ENCODE measurements around the gene TBC1D22A.

TBC1D22A gene

DNA sequence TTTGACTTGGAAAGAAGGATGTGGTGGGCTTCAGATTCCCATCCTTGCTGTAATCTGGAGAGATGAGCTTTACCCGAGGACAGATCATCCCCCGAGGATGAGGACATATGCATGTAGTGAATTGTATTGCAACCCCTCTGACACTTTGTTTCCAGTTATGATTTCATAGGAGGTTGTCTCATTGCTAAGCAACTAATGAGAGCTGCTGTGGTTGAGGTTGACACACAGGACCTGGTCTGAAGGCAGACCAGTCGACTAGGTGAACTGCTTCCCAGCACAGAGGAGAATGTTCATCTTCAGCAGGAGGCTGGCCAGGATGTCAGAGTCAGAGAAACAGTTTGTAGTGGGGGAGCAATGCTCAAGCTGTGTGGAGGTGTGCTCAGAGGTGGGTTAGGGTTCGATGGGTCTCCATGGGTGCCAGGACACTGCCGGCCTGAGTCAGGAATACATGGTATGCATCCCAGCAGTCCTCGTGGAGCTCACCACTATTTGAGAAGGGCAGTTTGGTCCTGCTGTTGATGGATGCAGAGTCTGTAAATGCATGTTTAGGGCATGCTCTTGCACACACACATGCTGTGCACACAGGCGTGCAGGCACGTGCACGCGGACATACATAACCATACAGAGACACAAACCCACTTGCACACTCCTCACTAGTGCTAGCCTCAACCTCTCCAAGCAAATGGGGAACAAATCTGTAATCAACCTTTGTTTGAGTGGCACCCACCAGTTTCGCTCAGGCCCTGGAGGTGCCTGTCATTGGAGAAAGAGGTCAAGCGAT lies 153.7 kb downstream of the TBC1D22A start:
- no peaks in the 10 kb centered on the region for H3K79me2 ChIP-seq (ENCODE audit: insufficient read depth, low read length)
- H3K4me2 ChIP-seq (ENCODE audit: low read length) = no peak overlapping the region
- no peak for TF ChIP-seq EZH2 (IDR thresholded peaks at IDR 0.05; ENCODE audit: borderline replicate concordance, low read length)
- TF ChIP-seq, protein P1, sequence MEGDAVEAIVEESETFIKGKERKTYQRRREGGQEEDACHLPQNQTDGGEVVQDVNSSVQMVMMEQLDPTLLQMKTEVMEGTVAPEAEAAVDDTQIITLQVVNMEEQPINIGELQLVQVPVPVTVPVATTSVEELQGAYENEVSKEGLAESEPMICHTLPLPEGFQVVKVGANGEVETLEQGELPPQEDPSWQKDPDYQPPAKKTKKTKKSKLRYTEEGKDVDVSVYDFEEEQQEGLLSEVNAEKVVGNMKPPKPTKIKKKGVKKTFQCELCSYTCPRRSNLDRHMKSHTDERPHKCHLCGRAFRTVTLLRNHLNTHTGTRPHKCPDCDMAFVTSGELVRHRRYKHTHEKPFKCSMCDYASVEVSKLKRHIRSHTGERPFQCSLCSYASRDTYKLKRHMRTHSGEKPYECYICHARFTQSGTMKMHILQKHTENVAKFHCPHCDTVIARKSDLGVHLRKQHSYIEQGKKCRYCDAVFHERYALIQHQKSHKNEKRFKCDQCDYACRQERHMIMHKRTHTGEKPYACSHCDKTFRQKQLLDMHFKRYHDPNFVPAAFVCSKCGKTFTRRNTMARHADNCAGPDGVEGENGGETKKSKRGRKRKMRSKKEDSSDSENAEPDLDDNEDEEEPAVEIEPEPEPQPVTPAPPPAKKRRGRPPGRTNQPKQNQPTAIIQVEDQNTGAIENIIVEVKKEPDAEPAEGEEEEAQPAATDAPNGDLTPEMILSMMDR (IDR thresholded peaks at IDR 0.05; ENCODE audit: low read length) = no peak
- H3K4me3 ChIP-seq (ENCODE audit: low read depth, low read length, poor library complexity, severe bottlenecking) = no peak overlapping the region
- H4K20me1 ChIP-seq (ENCODE audit: insufficient read depth, low read length) = no peaks in the 10 kb centered on the region
- H3K27me3 ChIP-seq (ENCODE audit: insufficient read depth, low read length) = no peaks in the 10 kb centered on the region
- no peaks in the 10 kb centered on the region for H3K9me2 ChIP-seq (ENCODE audit: low read depth, low read length)
- H3K9ac ChIP-seq (ENCODE audit: low read length) = no peak overlapping the region
- H3K27ac ChIP-seq (ENCODE audit: low read depth, low read length, poor library complexity, severe bottlenecking) = no peak overlapping the region
- no peaks in the 10 kb centered on the region for H3K4me1 ChIP-seq (ENCODE audit: insufficient read depth, low read length, severe bottlenecking)
- no peaks in the 10 kb centered on the region for H3F3A ChIP-seq (ENCODE audit: insufficient read depth, low read length)
- no peaks in the 10 kb centered on the region for H3K9me3 ChIP-seq (ENCODE audit: low read length)
- peaks cover 68% of the 10 kb centered on the region for H3K36me3 ChIP-seq (ENCODE audit: insufficient read depth, low read length)
- no peak overlapping the region for H2AFZ ChIP-seq (ENCODE audit: low read length)

DNA sequence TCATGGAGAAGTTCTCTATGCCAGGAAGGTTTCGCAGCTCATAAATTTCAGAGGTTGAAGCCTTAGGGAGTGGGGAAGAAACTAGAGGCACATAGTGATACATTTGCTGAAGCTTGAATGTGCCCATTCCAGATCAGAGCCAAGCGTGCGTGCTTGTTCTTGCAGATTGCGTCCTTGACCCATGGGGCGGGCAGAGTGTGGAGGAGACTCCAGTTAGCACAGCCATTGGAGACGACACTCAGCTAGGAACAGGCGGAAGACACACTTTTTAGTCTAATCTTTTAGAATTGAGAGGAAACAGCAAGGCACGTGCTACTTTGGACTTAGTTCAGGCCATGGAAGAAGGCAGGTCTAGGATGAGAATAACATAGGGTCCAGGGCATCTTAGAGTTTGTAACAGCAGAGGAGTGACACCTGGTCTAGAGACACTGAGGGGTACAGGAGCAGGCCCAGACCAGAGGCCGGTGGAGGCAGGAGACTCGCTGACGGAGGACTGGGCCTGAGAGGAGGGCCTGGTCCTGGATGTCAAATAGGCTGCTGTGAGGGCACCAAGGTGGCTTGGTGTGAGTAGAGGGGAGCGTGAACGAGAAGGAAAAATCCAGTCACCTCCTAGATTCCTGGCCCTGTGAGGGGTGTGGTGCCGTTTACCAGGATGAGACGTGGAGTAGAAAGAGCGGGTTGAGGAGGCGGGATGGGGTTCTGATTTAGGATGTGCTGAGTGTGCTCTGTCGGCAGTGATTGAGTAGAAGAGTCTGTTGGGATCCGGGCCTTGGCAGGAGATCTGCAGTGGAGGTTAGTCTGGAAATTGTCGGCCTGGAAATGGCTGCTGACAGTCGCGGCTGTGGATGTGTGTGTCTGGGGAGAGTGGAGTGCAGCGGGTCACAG lies 154.7 kb downstream of the TBC1D22A start:
- H3K4me3 ChIP-seq (ENCODE audit: low read depth, low read length, poor library complexity, severe bottlenecking) = no peak overlapping the region
- TF ChIP-seq EZH2 (IDR thresholded peaks at IDR 0.05; ENCODE audit: borderline replicate concordance, low read length) = no peak
- TF ChIP-seq, protein P1 (IDR thresholded peaks at IDR 0.05; ENCODE audit: low read length) = no peak
- H2AFZ ChIP-seq (ENCODE audit: low read length) = no peak overlapping the region
- H3K9ac ChIP-seq (ENCODE audit: low read length) = no peak overlapping the region
- peaks cover 8% of the 10 kb centered on the region for H3K9me3 ChIP-seq (ENCODE audit: low read length)
- H3K36me3 ChIP-seq (ENCODE audit: insufficient read depth, low read length) = peaks cover 78% of the 10 kb centered on the region
- H3K27ac ChIP-seq (ENCODE audit: low read depth, low read length, poor library complexity, severe bottlenecking) = no peak overlapping the region
- no peaks in the 10 kb centered on the region for H3K79me2 ChIP-seq (ENCODE audit: insufficient read depth, low read length)
- H3K27me3 ChIP-seq (ENCODE audit: insufficient read depth, low read length) = no peaks in the 10 kb centered on the region
- no peaks in the 10 kb centered on the region for H3K9me2 ChIP-seq (ENCODE audit: low read depth, low read length)
- H3K4me1 ChIP-seq (ENCODE audit: insufficient read depth, low read length, severe bottlenecking) = no peaks in the 10 kb centered on the region
- no peaks in the 10 kb centered on the region for H3F3A ChIP-seq (ENCODE audit: insufficient read depth, low read length)
- no peak overlapping the region for H3K4me2 ChIP-seq (ENCODE audit: low read length)
- H4K20me1 ChIP-seq (ENCODE audit: insufficient read depth, low read length) = no peaks in the 10 kb centered on the region

DNA sequence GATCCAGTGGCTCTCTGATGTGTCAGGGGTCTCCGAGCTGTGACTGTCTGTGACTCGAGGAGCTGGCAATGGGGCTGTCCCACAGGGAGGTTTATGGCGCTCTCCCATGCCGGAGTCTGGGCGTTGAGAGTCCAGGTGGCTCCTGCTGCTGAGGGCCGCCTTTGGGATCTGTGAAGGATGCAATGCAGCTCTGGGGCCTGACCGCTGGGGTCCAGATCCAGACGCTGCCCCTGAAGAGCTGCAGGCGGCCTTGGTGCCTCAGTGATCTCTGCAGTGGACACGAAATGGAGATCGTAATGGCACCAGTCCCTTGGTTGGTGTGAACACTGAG lies 155.3 kb downstream of the TBC1D22A start:
- TF ChIP-seq EZH2 (IDR thresholded peaks at IDR 0.05; ENCODE audit: borderline replicate concordance, low read length) = no peak
- TF ChIP-seq, protein P1 (IDR thresholded peaks at IDR 0.05; ENCODE audit: low read length) = no peak
- Histone ChIP-seq H3K36me3 (ENCODE audit: insufficient read depth, low read length) (peaks cover 80% of the 10 kb centered on the region), H3K4me1 (ENCODE audit: insufficient read depth, low read length, severe bottlenecking) (no peaks in the 10 kb centered on the region), H3K27ac (ENCODE audit: low read depth, low read length, poor library complexity, severe bottlenecking) (no peak overlapping the region), H3K9ac (ENCODE audit: low read length) (no peak overlapping the region), H3F3A (ENCODE audit: insufficient read depth, low read length) (no peaks in the 10 kb centered on the region), H3K79me2 (ENCODE audit: insufficient read depth, low read length) (no peaks in the 10 kb centered on the region), H3K9me2 (ENCODE audit: low read depth, low read length) (no peaks in the 10 kb centered on the region), H2AFZ (ENCODE audit: low read length) (no peak overlapping the region), H3K4me3 (ENCODE audit: low read depth, low read length, poor library complexity, severe bottlenecking) (no peak overlapping the region), H4K20me1 (ENCODE audit: insufficient read depth, low read length) (no peaks in the 10 kb centered on the region), H3K27me3 (ENCODE audit: insufficient read depth, low read length) (no peaks in the 10 kb centered on the region), H3K9me3 (ENCODE audit: low read length) (peaks cover 8% of the 10 kb centered on the region), H3K4me2 (ENCODE audit: low read length) (no peak overlapping the region)
